GM19035 (cell line): ENCODE results near the gene GNA12.

Experiments
- ATAC-seq: cut with Tn5 transposase; IDR thresholded peaks from one replicate; pipeline ENCODE4 v1.9.1; 2021; ENCODE audit not compliant: unreplicated experiment

The GNA12 gene

GRCh38 chr7:2819161-2819953 lies 24.8 kb downstream of the GNA12 start:
- ATAC-seq: no peak

- no peak for ATAC-seq
These were observed 25.5 kb downstream of the GNA12 start for GRCh38 chr7:2818653-2819052.

DNA sequence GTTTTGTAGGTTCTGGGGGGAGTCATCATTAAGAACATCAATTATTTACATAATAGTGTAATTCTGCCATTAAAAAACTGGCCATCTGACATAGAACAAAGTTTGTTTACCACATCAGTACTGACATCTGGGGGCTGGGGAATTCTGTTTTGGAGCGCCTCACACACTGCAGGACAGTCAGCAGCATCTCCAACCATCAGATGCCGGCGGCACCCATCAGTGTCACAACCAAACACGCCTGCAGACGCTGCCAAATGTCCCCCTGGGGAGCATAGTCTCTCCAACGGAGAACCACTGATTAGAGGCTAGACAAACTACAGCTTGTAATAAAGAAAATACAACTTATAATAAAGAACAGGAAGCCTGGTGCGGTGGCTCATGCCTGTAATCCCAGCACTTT lies 26.0 kb downstream of the GNA12 start:
- no peak for ATAC-seq

DNA sequence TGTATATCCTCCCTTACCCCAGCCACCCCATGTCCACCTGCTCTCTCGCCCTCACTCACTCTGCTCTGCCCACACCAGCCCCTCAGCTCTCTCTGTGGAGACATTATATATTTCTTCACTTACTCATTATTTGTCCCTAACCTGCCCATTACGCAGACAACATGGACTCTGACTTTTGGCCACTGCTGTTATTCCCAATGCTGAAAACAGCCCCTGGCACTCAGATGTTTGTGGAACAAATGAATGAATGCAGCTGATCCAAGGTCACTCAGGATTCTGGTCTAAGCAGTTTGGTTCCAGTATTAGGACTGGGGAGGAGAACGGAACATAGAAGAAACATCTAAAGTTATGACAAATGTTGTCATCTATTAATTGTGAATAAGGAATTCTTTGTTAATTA lies 26.7 kb downstream of the GNA12 start:
- ATAC-seq: no peak

GRCh38 chr7:2815875-2816245 lies 28.2 kb downstream of the GNA12 start:
- ATAC-seq: no peak

DNA sequence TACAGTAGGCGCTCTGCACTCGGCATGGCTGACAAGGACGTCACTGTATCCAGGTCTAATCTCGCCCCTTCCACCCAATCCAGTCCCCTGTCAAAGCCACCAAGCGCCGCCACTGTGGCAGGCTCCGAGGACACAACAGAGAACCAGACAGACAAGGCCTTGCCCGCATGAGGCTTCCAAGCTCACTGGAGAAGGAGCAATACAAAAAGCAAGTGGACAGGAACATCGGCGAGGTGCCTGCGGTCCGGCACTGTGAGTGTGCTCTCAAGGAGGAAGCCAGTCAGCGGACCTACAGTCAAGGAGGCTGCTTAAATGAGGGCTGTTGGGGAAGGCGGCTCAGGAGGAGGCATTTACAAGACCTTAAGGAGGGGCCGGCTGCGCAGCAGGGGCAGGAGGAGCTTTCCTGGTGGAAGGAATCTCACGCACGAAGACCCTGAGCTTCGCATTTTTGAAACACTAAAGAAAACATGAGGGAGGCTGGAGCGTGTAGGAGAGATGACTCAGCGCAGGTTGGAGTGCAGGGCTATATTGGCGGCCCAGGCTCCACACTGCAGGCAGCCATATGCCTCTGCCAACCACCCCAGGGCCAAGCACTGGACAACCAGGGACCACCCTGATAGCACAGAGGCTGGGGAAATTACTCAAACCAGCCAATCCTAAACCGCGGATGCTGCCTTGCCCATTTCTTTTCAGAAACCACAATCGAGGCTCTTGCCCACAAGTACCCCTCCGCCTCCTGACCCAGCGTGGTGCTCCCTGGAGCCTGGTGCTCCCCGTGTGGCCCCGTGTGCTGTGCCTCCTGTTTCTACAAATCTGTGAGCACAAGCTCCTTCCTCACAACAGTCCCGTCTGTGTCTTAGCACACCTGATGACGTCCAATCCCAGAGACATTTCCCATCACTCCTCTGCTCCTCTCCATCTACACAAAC lies 28.9 kb downstream of the GNA12 start:
- no peak for ATAC-seq

DNA sequence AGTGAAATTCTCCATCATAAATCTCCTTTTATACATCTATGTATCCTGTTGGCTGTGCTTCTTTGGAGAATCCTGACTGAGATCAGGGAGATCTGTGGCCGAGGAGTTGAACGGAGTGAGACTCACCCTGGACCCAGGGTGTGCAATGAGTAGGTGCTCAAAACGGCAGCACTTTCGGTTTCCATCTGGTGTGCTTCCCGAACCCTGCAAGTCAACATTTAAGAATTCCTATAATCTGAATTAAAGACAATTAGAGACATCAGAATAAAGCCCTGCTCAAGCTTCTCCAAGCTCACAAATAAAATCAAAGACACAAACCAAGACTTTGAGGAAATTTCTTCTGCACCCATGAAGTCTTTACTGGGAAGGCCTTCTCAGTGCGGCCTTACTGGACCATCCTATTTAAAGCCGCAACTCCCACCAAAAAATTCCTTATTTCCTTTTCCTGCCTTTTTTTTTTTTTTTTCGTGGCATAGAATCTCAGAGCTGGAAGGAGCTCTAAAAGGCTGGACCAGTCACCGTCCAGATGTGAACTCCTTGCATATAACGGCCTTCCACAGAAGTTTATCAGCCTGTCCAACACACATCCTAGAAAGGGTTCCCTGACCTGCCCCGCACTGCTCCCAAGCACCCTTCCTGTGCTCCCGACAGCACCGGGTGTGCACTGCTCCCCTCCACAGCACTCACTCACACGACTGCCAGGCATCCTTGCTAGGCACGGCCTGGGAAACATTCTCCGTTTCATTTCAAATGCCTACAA lies 29.7 kb downstream of the GNA12 start:
- no peak for ATAC-seq

DNA sequence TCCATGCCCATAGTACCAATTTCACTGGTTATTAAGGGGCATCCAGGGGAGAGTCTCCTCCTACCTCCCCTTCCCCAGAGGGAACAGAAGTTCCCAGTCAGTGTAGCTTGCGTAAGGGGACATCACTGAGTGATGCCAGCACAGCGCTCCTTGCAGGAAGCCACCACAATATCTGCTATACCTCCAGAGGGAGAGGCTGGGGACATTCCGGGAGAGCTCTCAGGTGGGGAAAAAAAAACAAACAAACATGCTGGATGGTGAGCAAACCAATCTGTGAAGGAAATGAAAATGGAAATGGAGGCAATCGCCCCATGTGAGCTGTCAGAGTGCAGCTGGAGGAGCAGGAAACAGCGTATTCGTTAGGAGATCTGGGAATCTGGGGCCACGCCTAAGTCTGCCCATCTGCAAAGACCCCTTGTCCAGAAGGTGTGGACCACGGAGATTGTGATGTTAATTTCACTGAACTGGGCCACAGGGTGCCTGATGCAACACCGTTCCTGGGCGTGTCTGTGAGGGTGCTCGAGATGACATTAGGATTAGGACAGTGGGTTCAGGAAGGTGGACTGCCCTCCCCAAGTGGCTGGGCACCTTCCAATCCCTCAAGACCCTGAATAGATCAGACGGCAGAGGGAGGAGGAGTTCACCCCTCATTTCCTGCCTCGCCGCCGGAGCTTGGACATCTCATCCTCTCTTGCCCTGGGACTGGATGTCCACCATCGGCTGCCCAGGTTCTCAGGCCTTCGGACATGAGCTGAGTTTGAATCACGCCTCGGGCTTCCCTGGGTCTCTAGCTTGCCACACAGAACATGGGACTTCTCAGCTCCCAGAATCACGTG lies 30.5 kb downstream of the GNA12 start:
- ATAC-seq: no peak

DNA sequence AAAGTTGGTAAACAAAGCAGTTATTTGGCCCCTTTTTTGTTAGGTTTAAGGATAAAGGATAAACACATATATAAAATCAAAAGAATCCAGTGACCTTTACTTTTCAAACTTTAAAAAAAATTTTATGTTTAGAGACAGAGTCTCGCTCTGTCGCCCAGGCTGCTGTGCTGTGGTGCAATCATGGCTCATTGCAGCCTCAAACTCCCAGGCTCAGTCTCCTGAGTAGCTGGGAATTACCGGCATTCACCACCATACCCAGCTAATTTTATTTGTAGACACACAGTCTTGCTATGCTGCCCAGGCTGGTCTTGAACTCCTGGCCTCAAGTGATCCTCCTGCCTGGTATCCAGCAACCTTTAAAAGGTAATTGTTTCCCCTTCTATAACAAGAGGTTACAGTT lies 31.3 kb downstream of the GNA12 start:
- ATAC-seq: no peak

GRCh38 chr7:2812114-2812487 lies 32.0 kb downstream of the GNA12 start:
- ATAC-seq: no peak

GRCh38 chr7:2811476-2812113 lies 32.5 kb downstream of the GNA12 start:
- ATAC-seq: no peak

GRCh38 chr7:2810682-2811415 lies 33.3 kb downstream of the GNA12 start:
- no peak for ATAC-seq

- ATAC-seq: no peak
These were observed 34.0 kb downstream of the GNA12 start for GRCh38 chr7:2809903-2810625.

DNA sequence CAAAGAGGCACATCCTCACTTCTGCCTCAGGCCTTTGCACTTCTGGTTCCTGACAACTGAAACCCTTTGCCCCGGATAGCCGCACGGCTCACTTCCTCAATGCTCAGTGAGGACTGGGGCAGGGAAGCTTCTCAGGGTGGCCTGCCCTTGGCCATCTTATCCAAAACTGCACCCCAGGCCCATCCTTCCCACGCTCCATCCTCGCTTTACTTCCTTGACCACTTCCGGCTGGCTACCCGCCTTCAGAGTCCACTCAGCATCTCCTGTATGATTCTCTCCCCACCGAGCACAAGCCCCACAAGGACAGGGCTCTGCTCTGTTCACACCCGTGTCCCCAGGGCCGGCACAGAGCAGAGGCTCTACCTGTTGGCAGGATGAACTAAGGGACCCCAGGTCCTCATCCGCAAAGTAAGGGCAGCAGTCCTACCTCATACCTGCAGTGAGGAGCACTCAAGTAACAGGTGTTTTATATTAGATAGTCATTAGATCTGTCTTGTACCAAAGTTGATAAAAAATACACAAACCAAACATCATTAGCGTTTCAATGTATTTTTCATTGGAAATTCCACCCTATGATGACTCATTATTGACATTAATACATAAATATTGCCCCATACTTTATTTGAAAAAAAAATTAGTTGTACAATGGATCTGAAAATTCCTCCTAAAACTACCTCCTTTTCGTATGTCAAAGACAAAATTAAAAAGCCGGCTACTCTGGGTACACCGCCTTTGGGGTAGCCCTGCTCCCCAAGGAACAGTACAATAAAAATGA lies 35.0 kb downstream of the GNA12 start:
- ATAC-seq: no peak

GRCh38 chr7:2807845-2808772 lies 36.0 kb downstream of the GNA12 start:
- no peak for ATAC-seq

DNA sequence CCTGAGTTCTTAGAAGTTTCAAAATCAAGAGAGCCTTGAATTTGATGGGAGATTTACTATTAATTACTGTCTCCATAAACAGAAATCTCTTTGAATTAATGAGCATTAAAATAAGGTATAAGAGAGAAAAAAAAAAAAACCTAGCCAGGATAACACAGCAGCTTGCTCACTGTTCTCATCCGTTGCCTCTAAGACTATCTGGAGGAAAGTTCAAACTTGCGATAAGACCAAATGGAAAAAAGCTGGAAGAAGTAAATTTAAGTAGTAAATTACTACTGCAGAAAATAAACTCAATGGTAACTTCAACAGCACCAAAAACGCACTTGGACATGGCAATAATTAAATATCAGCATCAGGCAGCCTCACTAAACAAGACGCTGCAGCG lies 36.7 kb downstream of the GNA12 start:
- no peak for ATAC-seq

DNA sequence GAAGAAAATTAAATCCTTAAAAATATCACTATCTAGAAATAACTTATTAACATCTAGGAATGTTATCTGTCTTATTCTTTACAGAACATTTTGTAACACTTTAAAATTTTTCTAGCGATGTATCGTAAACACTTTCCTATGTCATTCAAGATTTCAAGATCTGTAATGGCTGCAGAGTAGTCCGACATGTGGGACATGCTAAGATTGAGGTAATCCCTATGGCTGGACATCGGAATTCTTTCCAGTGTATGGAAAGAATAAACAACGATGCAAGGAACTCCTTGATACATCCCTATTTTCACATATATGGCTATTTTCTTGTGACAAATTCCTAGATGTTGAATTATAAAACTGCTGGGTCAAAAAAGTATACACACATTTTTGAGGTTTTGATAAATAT lies 37.5 kb downstream of the GNA12 start:
- ATAC-seq: no peak
